GM06990 (cell line): Measurements from ENCODE around the gene DNAJB8.

Experiments
- DNase-seq: peaks from one replicate; pipeline ENCODE4 v3.0.0-alpha.2; 2011; ENCODE audit not compliant: insufficient read length; ENCODE audit errors: extremely low read depth
- H3K27me3 ChIP-seq: replicated peaks from 2 replicates; pipeline ENCODE4 v1.6.0; 2011; ENCODE audit warnings: low read length; ENCODE audit not compliant: control insufficient read depth, insufficient read depth
- H3K36me3 ChIP-seq: 2 replicates; pipeline ENCODE4 v1.5.1; 2011; ENCODE audit warnings: low read length; ENCODE audit not compliant: control insufficient read depth, insufficient read depth
- H3K4me3 ChIP-seq: replicated peaks from 2 replicates; pipeline ENCODE4 v1.5.1; 2011; ENCODE audit warnings: low read depth, mild to moderate bottlenecking, control low read depth, low read length
- TF ChIP-seq, protein P1 (sequence below): IDR thresholded peaks from 2 replicates; pipeline ENCODE4 v1.5.1; 2011; ENCODE audit warnings: low read length, control low read depth, mild to moderate bottlenecking, inconsistent platforms; ENCODE audit not compliant: insufficient read depth, poor library complexity, severe bottlenecking

Gene DNAJB8

DNA sequence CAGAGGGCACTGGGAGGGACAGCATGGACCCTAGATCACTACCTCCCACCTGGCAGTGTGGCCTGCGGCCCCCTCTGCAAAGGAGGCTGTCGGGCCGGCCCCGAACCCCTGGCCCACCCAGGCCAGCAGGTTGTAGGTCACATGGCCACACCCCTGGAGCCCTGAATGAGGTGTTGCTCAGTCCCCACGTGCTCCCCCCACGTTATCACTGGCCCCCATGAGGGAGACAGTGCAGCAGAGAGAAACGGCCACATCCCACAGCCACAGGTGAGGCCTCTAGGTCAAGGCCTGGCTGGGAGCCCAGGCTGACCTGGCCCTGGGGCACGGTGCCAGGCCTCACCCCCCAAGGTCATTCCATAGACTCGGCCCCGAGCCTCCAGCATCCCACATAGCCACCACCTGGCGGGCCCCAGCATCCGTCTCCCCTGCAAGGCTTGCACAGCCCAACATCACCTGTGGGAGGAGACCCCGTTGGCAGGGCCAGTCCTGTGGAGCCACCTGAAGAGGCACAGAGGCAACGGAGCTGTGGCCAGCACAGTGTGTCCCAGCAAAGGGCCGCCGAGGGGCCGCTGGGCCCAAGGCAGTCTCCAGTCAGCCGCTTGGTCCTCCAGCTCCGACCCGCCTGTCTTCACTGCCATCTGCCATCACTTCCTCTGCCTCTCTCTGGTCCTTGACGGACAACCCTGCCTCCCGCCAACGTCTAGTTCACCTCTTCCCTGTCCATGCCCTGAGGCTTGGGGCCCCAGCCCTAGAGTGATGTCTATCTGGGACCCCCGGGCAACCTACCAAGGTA is 53.1 kb downstream of the DNAJB8 start:
- Histone ChIP-seq H3K4me3 (no peak overlapping the region), H3K36me3 (no peaks in the 10 kb centered on the region), H3K27me3 (no peaks in the 10 kb centered on the region)
- TF ChIP-seq, protein P1, sequence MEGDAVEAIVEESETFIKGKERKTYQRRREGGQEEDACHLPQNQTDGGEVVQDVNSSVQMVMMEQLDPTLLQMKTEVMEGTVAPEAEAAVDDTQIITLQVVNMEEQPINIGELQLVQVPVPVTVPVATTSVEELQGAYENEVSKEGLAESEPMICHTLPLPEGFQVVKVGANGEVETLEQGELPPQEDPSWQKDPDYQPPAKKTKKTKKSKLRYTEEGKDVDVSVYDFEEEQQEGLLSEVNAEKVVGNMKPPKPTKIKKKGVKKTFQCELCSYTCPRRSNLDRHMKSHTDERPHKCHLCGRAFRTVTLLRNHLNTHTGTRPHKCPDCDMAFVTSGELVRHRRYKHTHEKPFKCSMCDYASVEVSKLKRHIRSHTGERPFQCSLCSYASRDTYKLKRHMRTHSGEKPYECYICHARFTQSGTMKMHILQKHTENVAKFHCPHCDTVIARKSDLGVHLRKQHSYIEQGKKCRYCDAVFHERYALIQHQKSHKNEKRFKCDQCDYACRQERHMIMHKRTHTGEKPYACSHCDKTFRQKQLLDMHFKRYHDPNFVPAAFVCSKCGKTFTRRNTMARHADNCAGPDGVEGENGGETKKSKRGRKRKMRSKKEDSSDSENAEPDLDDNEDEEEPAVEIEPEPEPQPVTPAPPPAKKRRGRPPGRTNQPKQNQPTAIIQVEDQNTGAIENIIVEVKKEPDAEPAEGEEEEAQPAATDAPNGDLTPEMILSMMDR = no peak
- DNase-seq = no peak

GRCh38 chr3:128413003-128413370 is 53.7 kb downstream of the DNAJB8 start:
- H3K27me3 ChIP-seq = no peaks in the 10 kb centered on the region
- no peaks in the 10 kb centered on the region for H3K36me3 ChIP-seq
- no peak for DNase-seq
- TF ChIP-seq, protein P1 = no peak
- no peak overlapping the region for H3K4me3 ChIP-seq
